Thyroid gland (tissue), 4 donors: ENCODE measurements around the gene ZFY. TPM values are rescaled to one million over a fixed set of nuclear protein-coding genes. Genes with fewer than 3 reads are reported as not detected.

Experiments
- DNase-seq, 2 donors: peaks; one replicate each; pipeline ENCODE4 v3.0.0-alpha.2; 2019
- H3K27ac ChIP-seq, 3 donors: fragments of 200-600 bp; sonication (generic); 1 replicate in 2 of 3; 2 replicates in 1 of 3; pipeline ENCODE4 v1.5.1; 2016 to 2019; ENCODE audit warnings: mild to moderate bottlenecking in 1 of 3, moderate library complexity in 1 of 3
- H3K27me3 ChIP-seq: fragments of 200-600 bp; sonication (generic); one replicate; pipeline ENCODE4 v1.5.1; 2019
- H3K36me3 ChIP-seq, 2 donors: fragments of 200-600 bp; sonication (generic); one replicate each; pipeline ENCODE4 v1.5.1; 2016 to 2019
- H3K4me1 ChIP-seq, 2 donors: fragments of 200-600 bp; sonication (generic); one replicate each; pipeline ENCODE4 v1.5.1; 2017 to 2019
- H3K4me3 ChIP-seq, 3 donors: fragments of 200-600 bp; sonication (generic); replicated peaks in 1 of 3; 1 replicate in 2 of 3; 2 replicates in 1 of 3; pipeline ENCODE4 v1.5.1; 2016; ENCODE audit warnings: mild to moderate bottlenecking in 1 of 3
- H3K9me3 ChIP-seq: fragments of 200-600 bp; sonication (generic); one replicate; pipeline ENCODE4 v1.5.1; 2017
- CTCF ChIP-seq, 6 experiments: fragments of 200-600 bp in 3 of 6; fragments of 450-650 bp in 3 of 6; sonication (generic) in 3 of 6; IDR thresholded peaks; one replicate each; pipeline ENCODE4 v1.5.1; 2016 to 2019; ENCODE audit warnings: antibody characterized with exemption in 6 of 6, mild to moderate bottlenecking in 2 of 6, inconsistent platforms in 1 of 6, moderate library complexity in 1 of 6
- POLR2A ChIP-seq, 2 donors: fragments of 450-650 bp; IDR thresholded peaks; one replicate each; pipeline ENCODE4 v1.6.1; 2017; ENCODE audit warnings: antibody characterized with exemption in 2 of 2, mild to moderate bottlenecking in 2 of 2, moderate library complexity in 1 of 2
- WGBS, 2 donors: methylation state at CpG; one replicate each; pipeline ENCODE4 v1.1.5; 2017; 5-methylcytosine and 5-hydroxymethylcytosine counted together
- intact Hi-C: fragments of 100-400 bp; cut with DNase I; formaldehyde crosslinking; loops from one replicate; pipeline ENCODE4 v1.15.1; 2023
- total RNA-seq, 4 donors: library from RNA; depleted of rRNA; stranded (reverse); fragments of >200 nt; gene quantifications; one replicate each; pipeline ENCODE4 v1.2.3, GENCODE V29; 2016

The ZFY gene
- total RNA-seq: 10 to 100 TPM in 2 of 4 donors, not detected in 2; 30.1 to 44.5 TPM

- DNase-seq: peak; percentile 58 to 61
Observed at GRCh38 chrY:2934861-2935715, at the start of gene ZFY. ZFY (plus strand) TSS chrY:2935381; CDS start chrY:2953937, 18,556 bp downstream.

GRCh38 chrY:2885880-2886279, 49.3 kb upstream of the ZFY start:
- Histone ChIP-seq H3K27ac (no peak overlapping the region), H3K4me3 (no peak overlapping the region), H3K9me3 (no peaks in the 10 kb centered on the region), H3K27me3 (no peaks in the 10 kb centered on the region), H3K36me3 (no peaks in the 10 kb centered on the region), H3K4me1 (no peaks in the 10 kb centered on the region)
- intact Hi-C loops: no loop called here
- no peak for TF ChIP-seq POLR2A (IDR thresholded peaks at IDR 0.05)
- TF ChIP-seq CTCF (IDR thresholded peaks at IDR 0.05): no peak
- 55 to 67% methylated on average over 3 of the region's 3 CpGs for WGBS, 2 donors
- DNase-seq: no peak

More at GRCh38 chrY:2934861-2935715, at the start of gene ZFY:
- H3K36me3 ChIP-seq: no peaks in the 10 kb centered on the region
- H3K4me3 ChIP-seq: peak within 1 kb of the TSS in 2 of 3 donors; percentile 39 to 62
- no peaks in the 10 kb centered on the region for H3K4me1 ChIP-seq
- no peaks in the 10 kb centered on the region for H3K9me3 ChIP-seq
- peak within 1 kb of the TSS in 1 of 3 donors; percentile 85 for H3K27ac ChIP-seq
- intact Hi-C loops: no loop called here
- 0% methylated on average over 1 to 8 of the region's 91 CpGs for WGBS, 2 donors
- H3K27me3 ChIP-seq: no peaks in the 10 kb centered on the region
- no peak for TF ChIP-seq CTCF (IDR thresholded peaks at IDR 0.05)
- TF ChIP-seq POLR2A (IDR thresholded peaks at IDR 0.05): no peak

GRCh38 chrY:2887386-2887785, 47.8 kb upstream of the ZFY start:
- no peak for DNase-seq
- H3K9me3 ChIP-seq: no peaks in the 10 kb centered on the region
- intact Hi-C loops: no loop called here
- H3K4me1 ChIP-seq: no peaks in the 10 kb centered on the region
- no peak for TF ChIP-seq POLR2A (IDR thresholded peaks at IDR 0.05)
- no peak for TF ChIP-seq CTCF (IDR thresholded peaks at IDR 0.05)
- H3K27ac ChIP-seq: no peak overlapping the region
- WGBS, 2 donors: 62 to 76% methylated on average over 3 to 5 of the region's 5 CpGs
- H3K4me3 ChIP-seq: no peak overlapping the region
- no peaks in the 10 kb centered on the region for H3K27me3 ChIP-seq
- no peaks in the 10 kb centered on the region for H3K36me3 ChIP-seq

- Histone ChIP-seq H3K4me1 (no peaks in the 10 kb centered on the region), H3K27me3 (no peaks in the 10 kb centered on the region), H3K27ac (no peak overlapping the region), H3K4me3 (no peak overlapping the region), H3K36me3 (no peaks in the 10 kb centered on the region), H3K9me3 (no peaks in the 10 kb centered on the region)
- no peak for DNase-seq
- intact Hi-C loops: no loop called here
- WGBS, 2 donors: 77 to 89% methylated on average over 3 of the region's 3 CpGs
- no peak for TF ChIP-seq POLR2A (IDR thresholded peaks at IDR 0.05)
- no peak for TF ChIP-seq CTCF (IDR thresholded peaks at IDR 0.05)
Observed at GRCh38 chrY:2887955-2888354, 47.2 kb upstream of the ZFY start.

GRCh38 chrY:2893471-2893870, 41.7 kb upstream of the ZFY start:
- no peak overlapping the region for H3K27ac ChIP-seq
- no peaks in the 10 kb centered on the region for H3K4me1 ChIP-seq
- TF ChIP-seq CTCF (IDR thresholded peaks at IDR 0.05) (no peak), POLR2A (IDR thresholded peaks at IDR 0.05) (no peak)
- DNase-seq: no peak
- no peak overlapping the region for H3K4me3 ChIP-seq
- no peaks in the 10 kb centered on the region for H3K27me3 ChIP-seq
- H3K36me3 ChIP-seq: no peaks in the 10 kb centered on the region
- intact Hi-C loops: no loop called here
- 97 to 100% methylated on average over 1 of the region's 1 CpG for WGBS, 2 donors
- no peaks in the 10 kb centered on the region for H3K9me3 ChIP-seq
